GM13977 (cell line): ENCODE results near the gene MTFR2.

ENCODE experiments used
- DNase-seq: peaks from one replicate; pipeline ENCODE4 v3.0.0; 2012; ENCODE audit warnings: low spot score
- in situ Hi-C: fragments of 300-500 bp; cut with MboI; formaldehyde crosslinking; loops from one replicate; pipeline ENCODE4 v1.12.0; 2022; ENCODE audit warnings: low sequenced_read_pairs, low pct_unique_long_range_greater_than_20kb, mixed read lengths, inconsistent platforms; ENCODE audit not compliant: unreplicated experiment
- TF ChIP-seq, protein P1 (sequence below): IDR thresholded peaks from 2 replicates; pipeline ENCODE4 v1.5.1; 2012; ENCODE audit warnings: mild to moderate bottlenecking, control low read depth; ENCODE audit not compliant: insufficient read depth; ENCODE audit errors: extremely low read depth, missing control alignments

MTFR2 gene

DNA sequence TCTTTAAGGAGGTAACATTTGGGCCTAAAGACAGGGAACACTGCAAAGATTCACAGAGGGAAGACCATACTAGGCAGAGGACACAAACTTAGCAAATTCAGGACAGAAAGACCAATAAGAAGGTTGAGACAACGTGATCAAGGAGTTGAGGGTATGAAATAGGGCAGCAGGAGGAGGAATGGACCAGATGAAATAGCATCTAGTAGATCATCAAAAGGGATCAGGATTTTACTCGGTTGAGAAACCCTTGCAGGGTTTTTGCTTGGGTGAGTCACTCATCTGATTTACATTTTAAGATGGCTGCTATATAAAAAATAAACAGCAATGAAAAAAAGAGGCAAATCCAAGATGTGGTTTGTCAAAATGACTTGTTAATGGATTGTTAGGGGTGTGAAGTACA is 34.8 kb upstream of the MTFR2 start:
- DNase-seq: no peak
- TF ChIP-seq, protein P1, sequence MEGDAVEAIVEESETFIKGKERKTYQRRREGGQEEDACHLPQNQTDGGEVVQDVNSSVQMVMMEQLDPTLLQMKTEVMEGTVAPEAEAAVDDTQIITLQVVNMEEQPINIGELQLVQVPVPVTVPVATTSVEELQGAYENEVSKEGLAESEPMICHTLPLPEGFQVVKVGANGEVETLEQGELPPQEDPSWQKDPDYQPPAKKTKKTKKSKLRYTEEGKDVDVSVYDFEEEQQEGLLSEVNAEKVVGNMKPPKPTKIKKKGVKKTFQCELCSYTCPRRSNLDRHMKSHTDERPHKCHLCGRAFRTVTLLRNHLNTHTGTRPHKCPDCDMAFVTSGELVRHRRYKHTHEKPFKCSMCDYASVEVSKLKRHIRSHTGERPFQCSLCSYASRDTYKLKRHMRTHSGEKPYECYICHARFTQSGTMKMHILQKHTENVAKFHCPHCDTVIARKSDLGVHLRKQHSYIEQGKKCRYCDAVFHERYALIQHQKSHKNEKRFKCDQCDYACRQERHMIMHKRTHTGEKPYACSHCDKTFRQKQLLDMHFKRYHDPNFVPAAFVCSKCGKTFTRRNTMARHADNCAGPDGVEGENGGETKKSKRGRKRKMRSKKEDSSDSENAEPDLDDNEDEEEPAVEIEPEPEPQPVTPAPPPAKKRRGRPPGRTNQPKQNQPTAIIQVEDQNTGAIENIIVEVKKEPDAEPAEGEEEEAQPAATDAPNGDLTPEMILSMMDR: no peak
- in situ Hi-C loops: no loop called here

DNA sequence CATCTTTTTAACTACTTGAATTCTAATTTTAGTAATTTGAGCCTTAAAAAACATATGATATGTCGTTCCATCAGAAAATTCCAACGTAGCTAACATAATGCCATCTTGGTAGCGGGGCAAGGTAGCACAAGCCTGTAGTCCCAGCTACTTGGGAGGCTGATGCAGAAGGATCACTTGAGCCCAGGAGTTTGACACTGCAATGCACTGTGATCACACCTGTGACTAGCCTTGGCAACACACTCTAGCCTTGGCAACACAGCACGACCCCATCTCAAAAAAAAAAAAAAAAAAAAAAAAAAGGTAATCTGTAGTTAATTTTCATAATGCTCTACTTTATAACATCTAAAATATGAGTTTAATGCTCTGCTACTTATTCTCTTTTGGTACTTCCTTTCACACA is 32.8 kb upstream of the MTFR2 start:
- in situ Hi-C loops: no loop called here
- DNase-seq: no peak
- TF ChIP-seq, protein P1: no peak

DNA sequence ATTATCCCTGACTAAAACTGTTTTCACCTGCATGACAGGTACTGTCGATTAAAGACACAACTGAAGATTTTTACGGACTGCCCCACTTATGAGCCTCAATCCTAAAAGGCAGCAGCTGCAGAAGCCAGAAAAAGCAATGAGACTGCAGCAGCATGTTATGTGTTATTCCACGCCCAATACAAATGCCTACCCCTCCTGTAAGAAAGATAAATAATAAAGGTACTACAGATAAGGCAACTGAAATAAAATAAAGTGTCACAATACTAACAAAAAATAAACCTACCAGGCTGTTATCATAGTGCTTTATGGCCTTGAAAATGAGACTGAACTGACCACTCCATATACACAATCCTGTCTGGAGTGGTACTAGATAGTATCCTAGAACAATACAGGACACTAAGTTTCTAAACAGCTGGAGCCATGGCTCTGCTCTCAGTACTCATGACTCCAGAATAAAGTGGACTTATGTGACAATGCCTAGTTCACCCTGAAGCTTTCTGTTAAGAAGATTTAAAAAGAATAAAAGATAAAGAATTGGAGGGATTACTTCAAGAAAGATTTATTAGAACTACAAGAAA is 30.0 kb upstream of the MTFR2 start:
- in situ Hi-C loops: no loop called here
- no peak for DNase-seq
- TF ChIP-seq, protein P1: no peak

GRCh38 chr6:136274062-136274461 is 24.0 kb upstream of the MTFR2 start:
- TF ChIP-seq, protein P1: no peak
- in situ Hi-C loops: no loop called here
- DNase-seq: no peak

DNA sequence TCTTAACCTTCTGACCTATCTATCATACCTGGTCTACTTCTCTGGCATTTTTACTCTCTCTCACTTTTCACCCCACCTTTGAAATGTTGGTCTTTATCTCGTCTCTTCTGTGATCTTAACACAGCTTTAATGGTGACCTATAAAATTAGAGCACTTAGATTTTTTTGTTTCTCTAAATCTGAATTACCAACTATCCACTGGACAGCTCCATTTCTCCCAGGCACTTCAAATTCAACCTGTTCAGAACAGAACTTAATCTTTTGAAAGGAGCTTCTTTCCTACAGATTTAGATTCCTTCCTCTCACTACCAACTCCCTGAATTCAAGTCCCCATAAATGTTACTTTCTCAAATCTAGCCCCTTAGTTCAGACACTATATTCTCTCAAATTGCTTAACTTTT is 15.0 kb upstream of the MTFR2 start:
- in situ Hi-C loops: no loop called here
- TF ChIP-seq, protein P1: no peak
- DNase-seq: no peak

DNA sequence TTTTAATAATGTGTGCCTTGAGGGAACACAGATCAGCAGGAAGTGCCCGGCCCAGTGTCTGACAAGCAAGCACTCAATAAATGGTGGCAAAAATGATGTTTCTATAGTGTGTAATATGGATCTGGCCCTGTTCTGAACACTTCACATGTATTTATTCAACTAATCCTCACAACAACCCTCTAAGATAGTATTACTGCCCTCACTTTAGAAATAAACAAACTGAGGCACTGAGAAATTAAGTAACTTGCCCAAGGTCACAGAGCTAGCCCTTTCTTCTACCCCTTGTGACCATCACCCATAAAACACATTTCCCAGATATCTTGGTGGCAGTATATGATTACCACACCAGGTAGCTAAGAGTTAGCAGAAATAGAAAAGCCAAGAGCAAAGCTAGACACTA is 12.8 kb upstream of the MTFR2 start:
- DNase-seq: no peak
- in situ Hi-C loops: no loop called here
- TF ChIP-seq, protein P1: no peak

DNA sequence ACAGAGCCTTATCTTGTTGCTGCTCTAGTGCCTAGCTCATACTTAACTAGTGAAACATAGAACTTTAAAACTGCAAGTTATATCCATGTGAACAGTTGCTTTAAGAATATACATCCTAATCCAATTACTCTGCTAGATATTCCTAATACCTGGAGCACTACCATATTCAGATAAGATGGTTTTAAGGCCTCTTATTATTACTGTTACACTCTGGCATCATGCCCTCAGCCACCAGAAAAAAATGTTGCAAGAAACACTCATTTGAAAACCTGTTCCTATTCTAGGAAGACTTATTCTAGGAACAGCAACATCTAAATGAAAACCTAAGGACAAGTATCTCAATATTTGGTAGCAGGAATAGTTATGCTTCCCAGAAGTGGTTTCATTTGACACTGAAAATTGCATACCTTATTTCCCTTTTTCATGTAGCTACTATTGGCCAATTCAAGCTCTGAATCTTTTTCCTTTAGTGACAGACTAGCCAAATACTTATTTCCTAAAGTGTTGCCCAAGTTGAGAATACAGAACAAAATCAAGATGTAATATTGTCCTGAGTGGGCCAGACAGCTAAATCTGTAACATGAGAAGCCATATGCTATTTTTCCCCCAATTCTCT is 4.8 kb upstream of the MTFR2 start:
- no peak for DNase-seq
- in situ Hi-C loops: no loop called here

More for the DNA sequence above, 4.8 kb upstream of the MTFR2 start:
- TF ChIP-seq, protein P1: no peak
